ENCODE data around the gene LIM2.

GRCh38 chr19:51339313-51339686, 48.5 kb downstream of the LIM2 start:
- TF ChIP-seq CTCF (IDR thresholded peaks at IDR 0.05) = no peak
- no peak for TF ChIP-seq POLR2A (IDR thresholded peaks at IDR 0.05)
- TF ChIP-seq EP300 (IDR thresholded peaks at IDR 0.05) = no peak

Measured in suprapubic skin (tissue), 3 donors.